HepG2 (cell line): ENCODE data around the gene SETD3. TPM values are rescaled to one million over a fixed set of nuclear protein-coding genes. Genes with fewer than 3 reads are reported as not detected.

ENCODE experiments used
- ATAC-seq: fragments of 200-7000 bp; cut with Tn5 transposase; 3 replicates; pipeline ENCODE4 v1.9.1; 2020; ENCODE audit warnings: mild to moderate bottlenecking, moderate library complexity
- BruUV-seq: library from RNA; stranded (reverse); fragments of 400-500 nt; replicated peaks from 2 replicates; lab custom pipeline; 2021; lab: Mats Ljungman, UMichigan
- CTCF ChIA-PET: fragments of 300-600 bp; formaldehyde crosslinking; extraction: SDS; loops from one replicate; lab custom pipeline; 2021; ENCODE audit warnings: low total read pairs, inconsistent platforms, low intra/inter-chr PET ratio; lab: Yijun Ruan, JAX
- POLR2A ChIA-PET: fragments of 350-600 bp; sonication (Branson Sonifier 250); formaldehyde crosslinking; loops from one replicate; lab custom pipeline; 2020; ENCODE audit warnings: antibody characterized with exemption, inconsistent platforms; lab: Yijun Ruan, JAX
- DNase-seq: peaks from one replicate; pipeline ENCODE4 v3.0.0-alpha.2; 2015; ENCODE audit warnings: low spot score
- FAIRE-seq: peaks from 3 replicates; lab custom pipeline; 2011; peaks lifted over from hg19 to GRCh38; lab: Jason Lieb, UNC
- H2AFZ ChIP-seq: one replicate; pipeline ENCODE4 v1.6.1; 2011; ENCODE audit warnings: low read length, inconsistent platforms
- H3K27ac ChIP-seq: fragments of 300-600 bp; 3 replicates; pipeline ENCODE4 v1.8.0; 2011; ENCODE audit warnings: mixed run types, mild to moderate bottlenecking, mixed read lengths, low read length, inconsistent platforms; ENCODE audit not compliant: insufficient read depth; ENCODE audit errors: extremely low read length
- H3K27me3 ChIP-seq, 2 experiments: fragments of 200-600 bp in 1 of 2; 2 replicates in 1 of 2; 3 replicates in 1 of 2; pipeline versions ENCODE4 v1.6.0 to v1.8.0; 2011; ENCODE audit warnings: low read length in 2 of 2, mild to moderate bottlenecking in 2 of 2, moderate library complexity in 2 of 2, inconsistent platforms in 1 of 2; ENCODE audit not compliant: insufficient read depth in 2 of 2, control insufficient read depth in 1 of 2
- H3K36me3 ChIP-seq, 2 experiments: fragments of 200-600 bp in 1 of 2; replicated peaks in 1 of 2; 2 replicates in 1 of 2; 3 replicates in 1 of 2; pipeline versions ENCODE4 v1.5.1 to v1.8.0; 2011; ENCODE audit warnings: low read length in 2 of 2, inconsistent platforms in 1 of 2; ENCODE audit not compliant: insufficient read depth in 2 of 2, control insufficient read depth in 1 of 2
- H3K4me1 ChIP-seq: 2 replicates; pipeline ENCODE4 v1.5.1; 2012; ENCODE audit warnings: low read length, inconsistent platforms; ENCODE audit not compliant: insufficient read depth
- H3K4me2 ChIP-seq: 2 replicates; pipeline ENCODE4 v1.6.0; 2011; ENCODE audit warnings: low read depth, low read length, inconsistent platforms
- H3K4me3 ChIP-seq, 3 experiments: fragments of 200-600 bp in 1 of 3; sonication (generic), shearing (Covaris generic) in 1 of 3; replicated peaks in 1 of 3; 2 replicates each; pipeline ENCODE4 v1.5.1; 2011 to 2016; ENCODE audit warnings: low read length in 3 of 3, inconsistent platforms in 2 of 3, low read depth in 2 of 3, mild to moderate bottlenecking in 2 of 3, control low read depth in 1 of 3, mixed read lengths in 1 of 3; ENCODE audit not compliant: insufficient read depth in 1 of 3
- H3K79me2 ChIP-seq: one replicate; pipeline ENCODE4 v1.6.1; 2011; ENCODE audit warnings: low read length, inconsistent platforms; ENCODE audit not compliant: insufficient read depth
- H3K9ac ChIP-seq: 2 replicates; pipeline ENCODE4 v1.6.0; 2011; ENCODE audit warnings: mild to moderate bottlenecking, low read depth, low read length, inconsistent platforms; ENCODE audit not compliant: insufficient read depth
- H3K9me3 ChIP-seq: 2 replicates; pipeline ENCODE4 v1.5.1; 2012; ENCODE audit warnings: mild to moderate bottlenecking, low read length
- H4K20me1 ChIP-seq: 2 replicates; pipeline ENCODE4 v1.6.0; 2011; ENCODE audit warnings: inconsistent platforms, mild to moderate bottlenecking, low read length, moderate library complexity; ENCODE audit not compliant: insufficient read depth
- CHD4 ChIP-seq: fragments of 200-600 bp; sonication (generic); IDR thresholded peaks from 2 replicates; pipeline ENCODE4 v1.7.0; 2017; ENCODE audit warnings: mild to moderate bottlenecking, low read length, borderline replicate concordance
- HNF4A ChIP-seq: sonication (generic); formaldehyde crosslinking; IDR thresholded peaks from 2 replicates; pipeline ENCODE4 v1.4.0; 2020; ENCODE audit warnings: missing genetic modification reagents
- KIAA2018 ChIP-seq: sonication (generic); formaldehyde crosslinking; IDR thresholded peaks from 2 replicates; pipeline ENCODE4 v1.5.0; 2020; ENCODE audit warnings: mild to moderate bottlenecking, missing genetic modification reagents, borderline replicate concordance
- PHF21A ChIP-seq: sonication (generic); formaldehyde crosslinking; IDR thresholded peaks from 2 replicates; pipeline ENCODE4 v1.5.0; 2020; ENCODE audit warnings: mild to moderate bottlenecking, missing genetic modification reagents
- REL ChIP-seq: sonication (generic); formaldehyde crosslinking; conservative IDR thresholded peaks from 2 replicates; pipeline ENCODE4 v1.8.0; 2022; ENCODE audit warnings: mild to moderate bottlenecking, missing genetic modification reagents, moderate library complexity
- ZNF275 ChIP-seq: sonication (generic); formaldehyde crosslinking; IDR thresholded peaks from 2 replicates; pipeline ENCODE4 v1.8.0; 2022; ENCODE audit warnings: missing genetic modification reagents, mild to moderate bottlenecking, inconsistent platforms, borderline replicate concordance
- ZNF576 ChIP-seq: sonication (generic); formaldehyde crosslinking; IDR thresholded peaks from 2 replicates; pipeline ENCODE4 v1.4.0; 2020; ENCODE audit warnings: mild to moderate bottlenecking, missing genetic modification reagents
- ZNF747 ChIP-seq: sonication (generic); formaldehyde crosslinking; IDR thresholded peaks from 2 replicates; pipeline ENCODE4 v1.8.1; 2023; ENCODE audit warnings: missing genetic modification reagents, mild to moderate bottlenecking, borderline replicate concordance
- ZNF883 ChIP-seq: sonication (generic); formaldehyde crosslinking; IDR thresholded peaks from 2 replicates; pipeline ENCODE4 v1.5.1; 2020; ENCODE audit warnings: mild to moderate bottlenecking, missing genetic modification reagents; ENCODE audit errors: not compliant biosample characterization
- WGBS: methylation state at CpG from one replicate; pipeline ENCODE4 v1.1.6; 2017; ENCODE audit warnings: low lambda C conversion rate; 5-methylcytosine and 5-hydroxymethylcytosine counted together
- in situ Hi-C: cut with HindIII; loops from 2 replicates; pipeline ENCODE4 v1.10.0; 2017; ENCODE audit warnings: low pct_unique_long_range_greater_than_20kb; ENCODE audit not compliant: extremely low pct_ligation_motif_present
- intact Hi-C: fragments of 100-400 bp; cut with micrococcal nuclease; formaldehyde crosslinking; loops from one replicate; pipeline ENCODE4 v1.10.0; 2022; ENCODE audit not compliant: unreplicated experiment
- polyA plus RNA-seq, 8 experiments: library from polyadenylated mRNA; depleted of rRNA in 3 of 8; stranded (reverse) in 7 of 8; unstranded in 1 of 8; fragments of >200 nt; fragmentation: Illumina TruSeq in 4 of 8; extraction: Trizol in 4 of 8; gene quantifications; 2 replicates each; pipeline versions ENCODE4 v1.2.1 to v1.2.3, GENCODE V29; 2011 to 2016; ENCODE audit warnings: low read depth in 4 of 8, missing spikeins in 1 of 8, mixed read lengths in 1 of 8; ENCODE audit not compliant: insufficient read depth in 1 of 8
- total RNA-seq, 5 experiments: library from RNA; depleted of rRNA; stranded (reverse); fragments of >200 nt; fragmentation: Illumina TruSeq; extraction: Trizol; gene quantifications; 2 replicates each; pipeline ENCODE4 v1.2.3, GENCODE V29; 2016; ENCODE audit warnings: low read depth in 1 of 5
- TF ChIP-seq, protein P1 (sequence below): sonication (generic); formaldehyde crosslinking; IDR thresholded peaks from 2 replicates; pipeline ENCODE4 v1.9.0; 2021; ENCODE audit warnings: missing genetic modification reagents, borderline replicate concordance

Gene SETD3
- total and polyA plus RNA-seq, 2 of the 13 experiments (the other 11 are each of a cell fraction or from before 2014, with no cell fraction given): 30.3 to 67.1 TPM

- H3K27me3 ChIP-seq: no peaks in the 10 kb centered on the region
- CTCF ChIA-PET: no interaction called here
- in situ Hi-C loops (no loop called here), intact Hi-C loops (no loop called here)
- no peaks in the 10 kb centered on the region for H4K20me1 ChIP-seq
- FAIRE-seq (no peak), DNase-seq (no peak), ATAC-seq (no peak)
- H3K36me3 ChIP-seq: peaks cover 6 to 11% of the 10 kb centered on the region in 2 experiments
- no TSS peak for BruUV-seq
- no peak overlapping the region for H3K4me2 ChIP-seq
- no peak overlapping the region for H3K9ac ChIP-seq
- no peak overlapping the region for H3K4me3 ChIP-seq
- TF ChIP-seq ZNF576 (CRISPR knock-in tag): no peak
- TF ChIP-seq PHF21A (CRISPR knock-in tag): no peak
- no peak for TF ChIP-seq KIAA2018 (CRISPR knock-in tag)
- no peak for TF ChIP-seq REL
- no peak for TF ChIP-seq ZNF883
- TF ChIP-seq ZNF275: no peak
- TF ChIP-seq, protein P1, sequence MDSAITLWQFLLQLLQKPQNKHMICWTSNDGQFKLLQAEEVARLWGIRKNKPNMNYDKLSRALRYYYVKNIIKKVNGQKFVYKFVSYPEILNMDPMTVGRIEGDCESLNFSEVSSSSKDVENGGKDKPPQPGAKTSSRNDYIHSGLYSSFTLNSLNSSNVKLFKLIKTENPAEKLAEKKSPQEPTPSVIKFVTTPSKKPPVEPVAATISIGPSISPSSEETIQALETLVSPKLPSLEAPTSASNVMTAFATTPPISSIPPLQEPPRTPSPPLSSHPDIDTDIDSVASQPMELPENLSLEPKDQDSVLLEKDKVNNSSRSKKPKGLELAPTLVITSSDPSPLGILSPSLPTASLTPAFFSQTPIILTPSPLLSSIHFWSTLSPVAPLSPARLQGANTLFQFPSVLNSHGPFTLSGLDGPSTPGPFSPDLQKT (CRISPR knock-in tag): no peak
- TF ChIP-seq ZNF747 (CRISPR knock-in tag): no peak
- TF ChIP-seq HNF4A: no peak
- no peak for TF ChIP-seq CHD4
- H3K79me2 ChIP-seq: peaks cover 4% of the 10 kb centered on the region
- POLR2A ChIA-PET: no interaction called here
- no peak overlapping the region for H3K27ac ChIP-seq
- no peak overlapping the region for H2AFZ ChIP-seq
- WGBS: 95% methylated on average over 12 of the region's 12 CpGs
- H3K4me1 ChIP-seq: peaks cover 14% of the 10 kb centered on the region
- H3K9me3 ChIP-seq: 0 out of 2 replicates have a peak, but pooled peaks cover 6% of the 10 kb centered on the region
Measured at GRCh38 chr14:99426813-99427346, 53.8 kb downstream of the SETD3 start.
